Fibroblast of lung (primary cell): Measurements from ENCODE around the gene VAPB.

Source experiments
- EZH2 ChIP-seq: IDR thresholded peaks from 2 replicates; pipeline ENCODE4 v1.5.1; 2012; ENCODE audit warnings: low read length, control low read depth, mild to moderate bottlenecking; ENCODE audit errors: missing control alignments
- TF ChIP-seq, protein P1 (sequence below), 2 donors: IDR thresholded peaks in 1 of 2; conservative IDR thresholded peaks in 1 of 2; 1 replicate in 1 of 2; 2 replicates in 1 of 2; pipeline ENCODE4 v1.5.1; 2011 to 2012; ENCODE audit warnings: low read length in 2 of 2, control low read depth in 1 of 2, inconsistent platforms in 1 of 2, low read depth in 1 of 2, mild to moderate bottlenecking in 1 of 2

DNA sequence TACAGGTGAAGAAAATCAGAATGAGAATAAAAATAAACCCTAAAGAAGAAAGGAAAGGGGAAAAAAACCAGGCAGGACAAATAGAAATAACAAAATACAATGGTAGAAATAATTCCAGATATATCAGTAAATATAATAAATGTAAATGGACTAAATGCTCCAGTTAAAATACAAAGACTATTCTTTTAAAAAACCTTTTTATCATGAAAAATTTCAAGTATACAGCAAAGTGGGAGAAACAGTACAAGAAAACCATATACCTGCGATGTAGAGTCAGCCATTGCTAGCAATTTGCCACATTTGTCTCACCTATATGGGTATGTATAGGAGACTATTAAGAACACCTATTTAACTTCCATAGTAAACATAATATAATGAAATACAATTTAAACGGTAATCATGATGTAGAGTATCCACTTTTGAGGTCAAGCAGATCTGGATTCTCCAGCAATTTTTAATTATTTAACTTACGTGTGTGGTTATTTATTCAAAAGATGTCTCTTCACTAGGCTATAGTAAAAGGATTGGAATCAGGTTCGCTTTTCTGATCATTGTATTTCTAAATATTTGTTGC, 914 bp upstream of the VAPB start:
- TF ChIP-seq, protein P1, sequence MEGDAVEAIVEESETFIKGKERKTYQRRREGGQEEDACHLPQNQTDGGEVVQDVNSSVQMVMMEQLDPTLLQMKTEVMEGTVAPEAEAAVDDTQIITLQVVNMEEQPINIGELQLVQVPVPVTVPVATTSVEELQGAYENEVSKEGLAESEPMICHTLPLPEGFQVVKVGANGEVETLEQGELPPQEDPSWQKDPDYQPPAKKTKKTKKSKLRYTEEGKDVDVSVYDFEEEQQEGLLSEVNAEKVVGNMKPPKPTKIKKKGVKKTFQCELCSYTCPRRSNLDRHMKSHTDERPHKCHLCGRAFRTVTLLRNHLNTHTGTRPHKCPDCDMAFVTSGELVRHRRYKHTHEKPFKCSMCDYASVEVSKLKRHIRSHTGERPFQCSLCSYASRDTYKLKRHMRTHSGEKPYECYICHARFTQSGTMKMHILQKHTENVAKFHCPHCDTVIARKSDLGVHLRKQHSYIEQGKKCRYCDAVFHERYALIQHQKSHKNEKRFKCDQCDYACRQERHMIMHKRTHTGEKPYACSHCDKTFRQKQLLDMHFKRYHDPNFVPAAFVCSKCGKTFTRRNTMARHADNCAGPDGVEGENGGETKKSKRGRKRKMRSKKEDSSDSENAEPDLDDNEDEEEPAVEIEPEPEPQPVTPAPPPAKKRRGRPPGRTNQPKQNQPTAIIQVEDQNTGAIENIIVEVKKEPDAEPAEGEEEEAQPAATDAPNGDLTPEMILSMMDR (conservative IDR thresholded peaks at IDR 0.05 in 1 of 2, IDR thresholded peaks at IDR 0.05 in 1 of 2; ENCODE audit: low read depth in 1 of 2, low read length in 2 of 2): no peak
- no peak for TF ChIP-seq EZH2
